Stimulated activated CD8-positive, alpha-beta memory T cell treated with anti-CD3 and anti-CD28 coated beads, Interleukin-7, amount 100 ng/mL, for 1 hour (primary cell): ENCODE measurements around the gene C10orf62.

Experiments used
- DNase-seq, 2 donors: peaks; one replicate each; pipeline ENCODE4 v3.0.0-alpha.2; 2020; ENCODE audit warnings: low read depth in 2 of 2

C10orf62 gene

DNA sequence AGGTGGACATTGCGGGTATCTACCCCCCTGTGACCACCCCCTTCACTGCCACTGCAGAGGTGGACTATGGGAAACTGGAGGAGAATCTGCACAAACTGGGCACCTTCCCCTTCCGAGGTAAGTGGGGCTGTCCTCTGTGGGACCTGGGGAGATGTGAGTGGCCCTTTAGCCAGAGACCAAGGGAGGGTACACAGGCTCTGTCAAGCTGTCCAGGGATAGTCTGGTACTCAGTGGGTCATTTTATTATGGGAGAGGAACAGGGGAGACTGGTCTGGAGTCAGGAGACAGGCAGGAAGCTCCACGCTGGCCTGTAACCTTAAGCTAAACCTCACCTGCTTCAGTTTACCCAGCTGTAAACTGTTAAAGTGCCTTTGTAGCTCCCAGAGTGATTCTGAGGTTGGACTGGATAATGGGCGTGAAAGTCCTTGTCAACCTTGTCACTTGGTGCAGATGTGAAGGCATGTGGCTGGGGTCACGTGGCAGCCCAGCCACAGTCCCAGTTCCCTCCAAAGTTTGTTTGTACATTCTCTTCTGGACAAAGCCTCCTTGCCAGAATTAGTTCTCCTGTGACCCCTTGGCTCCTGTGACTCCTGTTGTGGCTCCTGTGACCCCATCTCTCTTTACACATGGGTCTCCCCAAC is 4.6 kb upstream of the C10orf62 start:
- no peak for DNase-seq

DNA sequence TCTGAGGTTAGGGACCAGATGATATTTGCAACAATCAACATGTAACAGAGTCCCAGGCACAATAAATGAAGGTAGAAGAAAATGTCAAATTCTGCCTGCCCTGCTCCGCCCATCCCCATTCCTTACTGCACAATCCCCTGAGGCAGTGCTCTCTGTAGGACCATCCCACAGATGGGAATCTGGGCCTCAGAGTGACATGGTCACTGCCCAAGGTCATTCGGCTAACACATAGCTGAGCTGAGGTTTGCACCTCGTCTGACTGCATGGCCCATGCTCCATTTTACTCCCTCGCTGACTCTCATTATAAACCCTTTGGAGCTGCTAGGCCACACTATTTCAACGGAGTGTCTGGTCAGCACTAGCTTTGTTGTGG is 4.1 kb upstream of the C10orf62 start:
- DNase-seq = no peak

- DNase-seq = no peak
Observed at GRCh38 chr10:97587183-97587582, 2.3 kb upstream of the C10orf62 start.

DNA sequence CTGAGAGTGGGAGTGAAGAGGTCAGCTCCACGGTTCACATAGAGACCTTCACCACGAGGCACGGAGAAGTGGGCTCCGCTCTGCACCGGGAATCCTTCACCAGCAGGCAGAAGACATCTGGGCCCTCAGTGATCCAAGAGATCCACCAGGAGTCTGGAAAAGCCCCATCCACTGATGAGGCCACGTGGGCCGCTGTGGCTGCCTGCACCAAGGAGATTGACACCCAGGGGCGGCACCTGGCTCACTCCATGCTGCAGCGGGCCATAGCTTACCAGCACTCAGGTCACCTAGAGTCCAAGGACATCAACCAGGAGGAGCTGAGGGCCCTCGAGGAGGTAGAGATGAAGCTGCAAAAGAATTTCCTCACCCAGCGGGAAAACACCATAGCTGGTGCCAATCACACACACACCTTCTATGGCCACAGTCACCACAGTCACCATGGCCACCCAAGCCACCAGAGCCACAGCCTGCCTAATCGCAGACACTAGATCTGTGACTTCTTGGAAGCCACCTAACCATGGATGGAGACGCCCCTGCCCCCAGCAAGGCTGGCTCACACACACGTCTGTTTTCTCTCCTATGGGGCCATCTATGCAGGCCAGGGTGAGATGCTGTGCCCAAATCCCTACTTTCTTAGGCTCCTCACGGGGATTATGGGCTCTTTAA is 694 bp downstream of the C10orf62 start:
- no peak for DNase-seq

DNA sequence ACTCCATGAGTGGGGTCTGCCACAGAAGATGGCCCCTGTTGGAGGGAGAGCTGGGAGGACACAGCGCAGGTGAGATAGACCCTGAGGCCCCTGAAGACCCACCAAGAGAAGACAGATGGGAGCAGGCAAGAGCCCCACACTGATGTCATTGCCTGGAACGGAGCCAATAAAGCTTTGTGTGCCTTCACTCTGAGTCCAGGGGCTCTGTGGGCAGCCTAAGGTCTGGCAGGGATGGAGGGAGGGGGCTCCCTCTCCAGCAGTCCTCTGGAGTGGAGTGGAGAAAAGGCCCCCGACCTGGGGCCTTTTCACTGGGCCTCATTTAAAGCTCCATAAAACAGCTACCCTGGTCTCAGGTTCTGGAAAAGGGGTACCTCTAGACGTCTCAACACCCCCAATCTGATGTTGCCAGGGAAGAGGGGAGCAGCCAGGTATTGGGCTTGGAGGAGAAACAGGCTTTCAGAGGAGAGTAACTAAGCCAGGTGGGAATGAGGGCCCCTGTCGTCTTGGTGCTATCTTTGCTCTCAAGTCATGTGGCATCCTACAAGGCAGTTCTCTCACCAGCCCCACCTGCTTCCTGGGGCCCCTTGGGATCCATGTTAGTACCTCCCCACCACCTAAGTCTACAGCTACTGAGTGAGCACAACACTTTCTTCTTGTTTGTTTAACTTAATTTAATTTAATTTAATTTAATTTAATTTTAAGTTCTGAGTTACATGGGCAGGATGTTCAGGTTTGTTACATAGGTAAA is 1.4 kb downstream of the C10orf62 start:
- no peak for DNase-seq

GRCh38 chr10:97593421-97593820 is 3.9 kb downstream of the C10orf62 start:
- no peak for DNase-seq

DNA sequence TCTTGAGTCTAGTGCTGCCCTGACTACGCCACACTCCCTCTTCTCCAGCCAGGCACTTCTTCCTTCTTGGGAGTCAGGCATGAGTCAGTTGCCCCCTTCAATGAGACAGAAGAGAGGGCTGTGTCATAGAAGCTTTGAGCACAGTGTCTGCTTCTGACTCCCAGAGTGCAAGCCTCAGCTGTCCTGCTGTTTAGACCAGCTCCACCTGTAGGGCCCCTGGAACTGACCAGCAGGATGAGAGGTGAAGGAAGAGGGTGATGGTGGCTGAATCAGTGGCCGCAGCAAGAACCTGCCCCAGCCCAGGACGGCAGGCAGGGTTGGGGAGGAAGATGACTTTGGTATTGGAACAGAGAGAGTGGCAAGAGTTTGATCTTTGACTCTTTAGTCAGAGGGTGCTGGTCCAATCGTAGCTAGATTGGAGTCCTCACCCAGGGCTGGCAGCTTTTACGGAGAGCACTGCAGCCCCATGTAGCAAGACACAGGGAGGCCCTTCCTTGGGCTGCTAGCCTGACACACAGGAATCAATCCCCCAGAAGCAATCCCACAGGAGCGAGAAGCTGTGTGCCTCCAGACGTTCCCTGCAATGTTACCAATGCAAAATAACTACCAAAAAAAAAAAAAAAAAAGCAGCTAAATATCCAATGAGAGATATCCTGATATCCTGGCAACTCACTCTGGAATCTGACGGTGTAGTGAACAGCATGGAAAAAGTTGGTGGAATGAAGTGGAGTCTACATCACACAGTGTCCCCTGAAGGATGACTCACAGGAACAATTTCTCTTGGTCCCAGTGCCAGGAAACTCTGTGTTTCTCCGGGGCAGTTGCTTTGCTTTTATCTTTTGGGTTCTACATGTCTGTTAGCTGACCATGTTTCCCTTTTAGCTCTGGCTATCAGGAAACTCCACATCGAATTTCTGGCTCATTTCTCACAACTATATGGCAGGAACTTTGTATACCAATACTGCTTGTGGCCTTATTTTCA is 6.9 kb downstream of the C10orf62 start:
- no peak for DNase-seq

DNA sequence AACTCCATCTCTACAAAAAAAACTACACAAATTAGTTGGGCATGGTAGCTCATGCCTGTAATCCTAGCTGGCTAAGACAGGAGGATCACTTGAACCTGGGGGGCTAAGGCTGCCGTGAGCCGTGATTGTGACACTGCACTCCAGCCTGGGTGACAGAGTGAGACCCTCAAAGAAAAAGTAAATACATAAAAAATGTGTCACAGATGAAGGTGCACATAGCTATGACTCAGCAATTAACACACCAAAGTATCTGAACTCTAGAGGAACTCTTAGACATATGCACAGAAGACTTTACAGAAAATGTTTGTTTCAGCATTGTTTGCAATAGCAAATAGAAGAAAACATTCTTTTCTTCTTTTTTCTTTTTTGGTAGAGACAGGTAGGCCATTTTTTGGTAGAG is 8.3 kb downstream of the C10orf62 start:
- DNase-seq = no peak

DNA sequence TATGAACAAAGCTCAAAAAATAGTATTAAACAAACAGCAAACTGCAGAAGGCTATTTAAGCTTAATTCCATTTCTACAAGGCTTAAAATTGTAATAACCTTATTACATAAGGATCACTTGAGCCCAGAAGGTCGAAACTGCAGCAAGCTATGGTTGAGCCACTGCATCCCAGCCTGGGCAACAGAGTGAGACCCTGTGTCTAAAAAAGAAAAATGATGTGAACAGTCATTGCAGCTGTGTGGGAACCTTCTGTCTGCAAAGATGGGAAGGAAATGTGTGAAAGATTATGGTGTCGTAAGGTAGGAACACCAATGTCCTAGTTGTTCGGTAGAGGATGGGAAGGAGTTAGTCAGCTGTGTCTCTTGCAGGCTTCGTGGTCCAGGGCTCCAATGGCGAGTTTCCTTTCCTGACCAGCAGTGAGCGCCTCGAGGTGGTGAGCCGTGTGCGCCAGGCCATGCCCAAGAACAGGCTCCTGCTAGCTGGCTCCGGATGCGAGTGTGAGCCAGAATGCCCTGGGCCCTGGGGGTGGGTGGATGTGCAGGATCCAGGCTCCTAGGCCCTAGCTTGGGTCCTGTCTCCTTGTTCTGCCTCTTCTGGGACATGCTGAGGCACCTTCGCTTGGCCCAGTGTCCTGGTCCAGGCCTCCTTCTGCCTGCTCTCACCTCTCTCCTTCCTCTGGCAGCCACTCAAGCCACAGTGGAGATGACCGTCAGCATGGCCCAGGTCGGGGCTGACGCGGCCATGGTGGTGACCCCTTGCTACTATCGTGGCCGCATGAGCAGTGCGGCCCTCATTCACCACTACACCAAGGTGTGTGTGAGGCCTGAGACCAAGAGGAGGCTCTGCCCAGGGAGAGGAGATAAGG is 9.1 kb downstream of the C10orf62 start:
- DNase-seq = no peak

- no peak for DNase-seq
Observed at GRCh38 chr10:97599272-97599619, 9.7 kb downstream of the C10orf62 start.

DNA sequence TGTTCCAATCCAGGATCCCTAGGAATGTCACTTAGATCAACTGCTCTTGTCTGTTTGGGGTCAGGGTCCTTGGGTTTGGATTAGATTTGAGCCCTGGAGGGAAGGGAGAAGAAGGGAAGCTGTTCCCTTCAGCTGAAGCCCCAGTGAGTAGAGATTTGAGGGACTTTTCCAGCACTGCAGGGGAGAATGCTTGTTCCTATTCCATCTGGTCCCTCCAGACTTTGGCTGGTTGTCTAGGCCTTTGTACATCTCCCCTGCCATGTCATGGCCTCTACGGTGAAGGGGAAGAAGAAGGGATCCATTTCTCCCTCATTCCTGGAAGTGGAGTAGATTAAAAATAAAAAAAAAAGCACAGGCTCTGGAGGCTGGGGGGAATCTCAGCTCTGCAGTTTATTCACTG is 11.1 kb downstream of the C10orf62 start:
- no peak for DNase-seq

DNA sequence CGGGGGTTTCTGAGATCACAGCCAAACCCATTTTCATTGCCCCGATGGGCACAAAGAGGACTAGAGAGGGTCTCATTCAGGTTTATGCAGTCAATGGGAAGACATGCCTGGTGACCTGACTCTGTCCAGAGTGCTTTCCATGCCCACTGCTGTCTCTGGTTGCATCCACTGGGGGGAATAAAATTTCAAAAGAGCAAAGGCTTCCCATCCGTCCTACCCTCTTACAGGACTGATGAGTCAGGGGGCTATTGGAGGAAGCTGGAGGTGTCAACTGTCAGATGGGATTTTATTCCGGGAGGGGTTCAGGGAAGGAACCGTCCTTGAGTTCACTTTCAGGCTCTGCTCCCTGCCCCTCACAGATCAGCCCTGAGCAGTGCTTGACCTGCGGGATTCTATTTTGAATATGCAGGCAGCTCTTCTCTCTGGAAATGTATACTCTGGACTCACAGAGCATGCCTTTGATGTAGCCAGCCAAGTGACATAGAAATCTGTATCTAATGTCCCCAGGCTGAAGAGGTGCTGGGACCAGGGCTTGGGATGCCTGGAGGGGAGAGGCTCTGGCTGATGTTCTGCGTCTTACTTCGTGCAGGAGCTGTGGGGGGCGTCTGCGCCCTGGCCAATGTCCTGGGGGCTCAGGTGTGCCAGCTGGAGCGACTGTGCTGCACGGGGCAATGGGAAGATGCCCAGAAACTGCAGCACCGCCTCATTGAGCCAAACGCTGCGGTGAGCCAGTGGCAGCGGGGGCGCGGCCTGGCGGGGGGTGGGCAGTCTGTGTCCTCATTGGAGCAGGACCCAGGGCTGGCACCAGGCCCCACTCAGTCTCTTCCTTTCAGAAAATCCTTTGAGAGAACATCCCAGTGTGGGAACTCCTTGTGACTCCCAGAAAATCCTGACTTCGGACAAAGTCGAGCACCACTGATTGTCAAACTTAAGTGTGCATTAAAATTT is 12.0 kb downstream of the C10orf62 start:
- no peak for DNase-seq

DNA sequence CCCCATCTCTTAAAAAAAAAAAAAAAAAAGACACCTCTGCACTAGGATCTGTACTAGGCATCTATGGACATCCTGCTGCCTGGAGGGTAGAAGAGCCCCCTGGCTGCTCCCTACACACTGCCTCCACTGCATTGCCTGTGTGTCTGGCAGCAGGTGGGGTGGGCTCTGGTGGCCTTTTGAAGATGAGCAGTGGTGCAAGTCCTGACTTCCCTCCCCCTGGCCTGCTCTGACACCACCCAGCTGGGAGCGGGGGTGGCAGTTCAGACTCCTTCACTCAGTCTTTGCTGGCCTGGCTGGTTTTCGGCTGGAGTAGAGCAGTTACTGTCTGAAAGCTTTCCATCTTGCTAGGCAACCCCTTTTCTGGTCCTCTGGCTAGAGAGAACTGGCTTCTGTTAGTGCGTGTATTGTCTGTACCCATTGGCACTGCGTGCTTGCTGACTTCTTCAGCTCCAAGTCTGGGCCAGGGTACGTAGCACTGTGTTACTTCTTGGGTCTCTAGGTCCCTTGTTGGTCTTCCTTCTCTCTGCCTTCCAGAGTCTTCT is 17.6 kb downstream of the C10orf62 start:
- no peak for DNase-seq

DNA sequence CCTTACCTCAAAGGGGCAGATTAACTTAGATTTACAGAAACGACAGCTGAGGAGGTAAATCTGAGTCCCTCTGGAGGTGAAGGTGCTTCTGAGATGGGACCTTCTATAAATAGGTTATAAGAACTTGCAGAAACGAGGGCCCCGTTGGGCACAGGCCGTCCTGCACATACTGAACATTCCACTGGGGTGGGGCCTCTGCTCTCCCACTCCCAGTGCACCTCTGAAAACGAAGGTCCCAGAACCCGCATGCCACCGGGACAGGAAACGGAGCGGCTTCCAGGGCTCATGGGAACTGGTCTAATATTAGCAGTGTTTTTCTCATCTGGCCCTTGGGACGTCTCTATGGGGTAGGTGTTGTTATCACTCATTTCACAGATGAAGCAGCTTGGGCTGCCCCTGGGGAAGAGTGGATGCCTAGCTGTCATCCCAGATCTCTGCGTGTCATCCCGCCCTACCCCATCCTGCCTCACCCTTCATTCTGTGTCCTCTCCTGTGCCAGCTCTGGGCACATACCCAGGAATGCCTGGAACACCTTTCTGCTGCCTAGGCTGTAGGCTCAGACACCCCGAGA is 19.6 kb downstream of the C10orf62 start:
- no peak for DNase-seq

DNA sequence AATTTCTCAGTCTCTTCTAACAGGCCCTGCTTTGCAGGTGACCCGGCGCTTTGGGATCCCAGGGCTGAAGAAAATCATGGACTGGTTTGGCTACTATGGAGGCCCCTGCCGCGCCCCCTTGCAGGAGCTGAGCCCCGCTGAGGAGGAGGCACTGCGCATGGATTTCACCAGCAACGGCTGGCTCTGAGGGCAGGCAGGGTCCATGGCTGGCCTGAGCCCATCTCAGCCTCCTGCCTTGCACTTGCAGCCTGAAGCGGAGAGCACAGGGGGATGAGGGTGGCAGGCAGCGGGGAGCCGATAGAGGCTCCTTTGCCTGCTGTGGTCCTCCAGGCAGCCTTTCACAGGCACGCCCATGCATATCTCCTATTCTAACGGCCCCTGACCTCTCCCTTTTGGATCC is 22.0 kb downstream of the C10orf62 start:
- DNase-seq = no peak

DNA sequence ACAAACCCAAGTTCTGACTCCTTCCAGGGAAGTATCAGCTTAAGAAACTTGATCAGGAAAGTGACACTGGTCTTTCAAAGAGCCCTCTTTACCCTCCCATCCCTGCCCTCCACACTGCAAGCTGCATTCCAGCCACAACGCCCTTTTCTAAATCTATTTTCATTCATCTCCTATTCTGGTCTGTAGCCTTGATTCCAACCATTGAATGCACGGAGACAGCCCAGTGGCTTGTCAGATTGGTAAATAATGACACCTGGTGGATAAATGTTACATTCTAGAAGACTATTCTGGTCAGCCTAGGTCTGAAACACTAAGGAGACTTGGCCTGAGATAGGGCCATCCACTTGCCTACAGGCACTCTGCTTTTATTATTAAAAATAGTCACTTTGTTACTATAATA is 22.9 kb downstream of the C10orf62 start:
- DNase-seq = no peak

DNA sequence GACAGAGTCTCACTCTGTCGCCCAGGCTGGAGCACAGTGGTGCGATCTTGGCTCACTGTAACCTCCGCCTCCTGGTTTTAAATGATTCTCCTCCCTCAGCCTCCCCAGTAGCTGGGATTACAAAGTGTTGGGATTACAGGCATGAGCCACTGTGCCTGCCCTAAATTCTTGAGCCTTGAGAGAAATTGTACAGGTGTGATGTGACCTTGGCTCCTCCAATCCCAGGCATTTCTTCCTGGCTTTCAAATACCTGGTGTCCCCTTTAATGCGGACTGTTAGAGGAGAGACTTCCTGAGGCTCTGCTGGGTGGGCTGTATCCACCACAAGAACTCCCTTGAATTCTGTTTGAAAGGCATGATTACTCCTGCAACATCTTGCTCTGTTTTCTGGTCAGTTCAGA is 28.8 kb downstream of the C10orf62 start:
- DNase-seq = no peak

DNA sequence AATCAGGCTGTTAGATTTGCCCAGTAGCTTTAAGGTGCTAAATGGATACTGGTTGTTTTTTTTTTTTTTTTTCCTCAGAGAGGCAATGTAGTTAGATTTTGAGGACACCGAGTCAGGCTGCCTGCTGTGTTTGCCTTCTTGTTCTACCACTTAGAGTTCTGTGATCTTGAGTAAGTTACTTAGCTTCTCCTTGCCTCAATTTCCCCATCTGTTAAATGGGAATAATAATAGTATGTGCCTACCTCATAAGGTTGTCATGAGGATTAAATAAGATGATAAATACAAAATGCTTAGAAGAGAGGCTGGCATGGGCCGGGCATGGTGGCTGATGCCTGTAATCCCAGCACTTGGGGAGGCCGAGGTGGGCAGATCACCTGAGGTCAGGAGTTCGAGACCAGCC is 29.2 kb downstream of the C10orf62 start:
- DNase-seq = no peak

- DNase-seq = no peak
Observed at GRCh38 chr10:97623277-97623676, 33.8 kb downstream of the C10orf62 start.
